ENCODE data around the gene SUFU.

- TF ChIP-seq, protein P1, sequence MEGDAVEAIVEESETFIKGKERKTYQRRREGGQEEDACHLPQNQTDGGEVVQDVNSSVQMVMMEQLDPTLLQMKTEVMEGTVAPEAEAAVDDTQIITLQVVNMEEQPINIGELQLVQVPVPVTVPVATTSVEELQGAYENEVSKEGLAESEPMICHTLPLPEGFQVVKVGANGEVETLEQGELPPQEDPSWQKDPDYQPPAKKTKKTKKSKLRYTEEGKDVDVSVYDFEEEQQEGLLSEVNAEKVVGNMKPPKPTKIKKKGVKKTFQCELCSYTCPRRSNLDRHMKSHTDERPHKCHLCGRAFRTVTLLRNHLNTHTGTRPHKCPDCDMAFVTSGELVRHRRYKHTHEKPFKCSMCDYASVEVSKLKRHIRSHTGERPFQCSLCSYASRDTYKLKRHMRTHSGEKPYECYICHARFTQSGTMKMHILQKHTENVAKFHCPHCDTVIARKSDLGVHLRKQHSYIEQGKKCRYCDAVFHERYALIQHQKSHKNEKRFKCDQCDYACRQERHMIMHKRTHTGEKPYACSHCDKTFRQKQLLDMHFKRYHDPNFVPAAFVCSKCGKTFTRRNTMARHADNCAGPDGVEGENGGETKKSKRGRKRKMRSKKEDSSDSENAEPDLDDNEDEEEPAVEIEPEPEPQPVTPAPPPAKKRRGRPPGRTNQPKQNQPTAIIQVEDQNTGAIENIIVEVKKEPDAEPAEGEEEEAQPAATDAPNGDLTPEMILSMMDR (IDR thresholded peaks at IDR 0.05; ENCODE audit: low read depth, low read length), result no peak
- no peak for TF ChIP-seq EZH2phosphoT487 (IDR thresholded peaks at IDR 0.05; ENCODE audit: low read depth)
Measured at GRCh38 chr10:102649797-102650654, 146.3 kb downstream of the SUFU start.
